ENCODE results near the gene PTPRK. TPM values are rescaled to one million over a fixed set of nuclear protein-coding genes. Genes with fewer than 3 reads are reported as not detected.

PTPRK gene
- polyA plus RNA-seq, 2 donors: 4.3 to 5.1 TPM

GRCh38 chr6:127950566-127951145 lies 569.7 kb downstream of the PTPRK start:
- H3K27ac ChIP-seq (ENCODE audit: low read depth in 2 of 2, low read length in 1 of 2): no peak overlapping the region
- no peak overlapping the region for H3K4me3 ChIP-seq (ENCODE audit: low read depth in 1 of 2, low read length in 2 of 2)
- H3K4me1 ChIP-seq (ENCODE audit: control insufficient read depth in 2 of 2, insufficient read depth in 2 of 2, low read length in 1 of 2): no peaks in the 10 kb centered on the region
- no peaks in the 10 kb centered on the region for H3K27me3 ChIP-seq (ENCODE audit: control insufficient read depth in 1 of 2, insufficient read depth in 2 of 2, low read length in 2 of 2)
- WGBS, 2 donors: 81 to 83% methylated on average over 8 of the region's 8 CpGs
- H3K36me3 ChIP-seq (ENCODE audit: control insufficient read depth in 2 of 2, insufficient read depth in 2 of 2, low read length in 1 of 2): no peaks in the 10 kb centered on the region
- no peaks in the 10 kb centered on the region for H3K9me3 ChIP-seq (ENCODE audit: control insufficient read depth in 2 of 2, insufficient read depth in 1 of 2, low read depth in 1 of 2, low read length in 1 of 2)

GRCh38 chr6:127949251-127949650 lies 571.1 kb downstream of the PTPRK start:
- no peaks in the 10 kb centered on the region for H3K9me3 ChIP-seq (ENCODE audit: control insufficient read depth in 2 of 2, insufficient read depth in 1 of 2, low read depth in 1 of 2, low read length in 1 of 2)
- H3K27me3 ChIP-seq (ENCODE audit: control insufficient read depth in 1 of 2, insufficient read depth in 2 of 2, low read length in 2 of 2): no peaks in the 10 kb centered on the region
- 91 to 94% methylated on average over 3 of the region's 3 CpGs for WGBS, 2 donors
- H3K4me1 ChIP-seq (ENCODE audit: control insufficient read depth in 2 of 2, insufficient read depth in 2 of 2, low read length in 1 of 2): no peaks in the 10 kb centered on the region
- H3K36me3 ChIP-seq (ENCODE audit: control insufficient read depth in 2 of 2, insufficient read depth in 2 of 2, low read length in 1 of 2): no peaks in the 10 kb centered on the region
- no peak overlapping the region for H3K4me3 ChIP-seq (ENCODE audit: low read depth in 1 of 2, low read length in 2 of 2)
- no peak overlapping the region for H3K27ac ChIP-seq (ENCODE audit: low read depth in 2 of 2, low read length in 1 of 2)

- no peaks in the 10 kb centered on the region for H3K9me3 ChIP-seq (ENCODE audit: control insufficient read depth in 2 of 2, insufficient read depth in 1 of 2, low read depth in 1 of 2, low read length in 1 of 2)
- no peak overlapping the region for H3K27ac ChIP-seq (ENCODE audit: low read depth in 2 of 2, low read length in 1 of 2)
- no peaks in the 10 kb centered on the region for H3K27me3 ChIP-seq (ENCODE audit: control insufficient read depth in 1 of 2, insufficient read depth in 2 of 2, low read length in 2 of 2)
- no peak overlapping the region for H3K4me3 ChIP-seq (ENCODE audit: low read depth in 1 of 2, low read length in 2 of 2)
- no peaks in the 10 kb centered on the region for H3K4me1 ChIP-seq (ENCODE audit: control insufficient read depth in 2 of 2, insufficient read depth in 2 of 2, low read length in 1 of 2)
- WGBS, 2 donors: 93 to 98% methylated on average over 2 of the region's 2 CpGs
- H3K36me3 ChIP-seq (ENCODE audit: control insufficient read depth in 2 of 2, insufficient read depth in 2 of 2, low read length in 1 of 2): no peaks in the 10 kb centered on the region
These were observed 574.0 kb downstream of the PTPRK start for GRCh38 chr6:127946388-127946787.

DNA sequence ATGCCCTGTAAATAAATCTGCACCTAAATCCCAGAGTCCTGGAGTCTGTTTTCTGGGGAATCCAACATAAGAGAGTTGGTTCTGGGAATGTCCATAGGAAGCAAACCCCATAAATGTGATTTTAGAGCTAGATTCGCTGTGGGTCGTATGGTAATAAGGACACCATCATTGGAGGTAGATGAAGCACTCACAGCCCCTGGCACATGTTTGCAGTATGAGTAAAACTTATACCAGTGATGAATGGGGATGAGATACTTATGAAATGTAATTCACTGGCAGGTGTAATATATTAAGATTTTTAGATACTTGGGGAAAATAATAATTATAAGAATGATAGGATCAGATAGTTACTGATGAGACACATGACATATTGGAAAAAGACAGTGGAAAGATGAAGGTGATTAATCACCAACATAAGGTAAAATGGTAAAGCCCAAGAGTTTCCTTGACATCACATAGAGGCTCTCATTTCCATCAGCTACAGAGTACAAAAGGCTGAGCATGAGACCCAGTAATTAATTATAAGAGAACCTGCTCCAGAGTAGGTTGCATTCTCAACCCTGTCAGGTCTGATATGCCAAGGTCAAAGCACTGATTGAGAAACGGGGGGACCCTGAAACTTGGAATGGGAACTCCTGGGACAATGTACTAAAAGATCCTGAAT lies 574.8 kb downstream of the PTPRK start:
- Histone ChIP-seq H3K4me3 (ENCODE audit: low read depth in 1 of 2, low read length in 2 of 2) (no peak overlapping the region), H3K27me3 (ENCODE audit: control insufficient read depth in 1 of 2, insufficient read depth in 2 of 2, low read length in 2 of 2) (no peaks in the 10 kb centered on the region), H3K36me3 (ENCODE audit: control insufficient read depth in 2 of 2, insufficient read depth in 2 of 2, low read length in 1 of 2) (no peaks in the 10 kb centered on the region), H3K4me1 (ENCODE audit: control insufficient read depth in 2 of 2, insufficient read depth in 2 of 2, low read length in 1 of 2) (no peaks in the 10 kb centered on the region), H3K9me3 (ENCODE audit: control insufficient read depth in 2 of 2, insufficient read depth in 1 of 2, low read depth in 1 of 2, low read length in 1 of 2) (no peaks in the 10 kb centered on the region), H3K27ac (ENCODE audit: low read depth in 2 of 2, low read length in 1 of 2) (no peak overlapping the region)
- WGBS, 2 donors: 89 to 92% methylated on average over 3 of the region's 3 CpGs

- H3K27ac ChIP-seq (ENCODE audit: low read depth in 2 of 2, low read length in 1 of 2): no peak overlapping the region
- 66 to 74% methylated on average over 5 of the region's 5 CpGs for WGBS, 2 donors
- no peaks in the 10 kb centered on the region for H3K9me3 ChIP-seq (ENCODE audit: control insufficient read depth in 2 of 2, insufficient read depth in 1 of 2, low read depth in 1 of 2, low read length in 1 of 2)
- no peaks in the 10 kb centered on the region for H3K4me1 ChIP-seq (ENCODE audit: control insufficient read depth in 2 of 2, insufficient read depth in 2 of 2, low read length in 1 of 2)
- no peaks in the 10 kb centered on the region for H3K36me3 ChIP-seq (ENCODE audit: control insufficient read depth in 2 of 2, insufficient read depth in 2 of 2, low read length in 1 of 2)
- H3K4me3 ChIP-seq (ENCODE audit: low read depth in 1 of 2, low read length in 2 of 2): no peak overlapping the region
- no peaks in the 10 kb centered on the region for H3K27me3 ChIP-seq (ENCODE audit: control insufficient read depth in 1 of 2, insufficient read depth in 2 of 2, low read length in 2 of 2)
These were observed 579.2 kb downstream of the PTPRK start for GRCh38 chr6:127941228-127941627.

DNA sequence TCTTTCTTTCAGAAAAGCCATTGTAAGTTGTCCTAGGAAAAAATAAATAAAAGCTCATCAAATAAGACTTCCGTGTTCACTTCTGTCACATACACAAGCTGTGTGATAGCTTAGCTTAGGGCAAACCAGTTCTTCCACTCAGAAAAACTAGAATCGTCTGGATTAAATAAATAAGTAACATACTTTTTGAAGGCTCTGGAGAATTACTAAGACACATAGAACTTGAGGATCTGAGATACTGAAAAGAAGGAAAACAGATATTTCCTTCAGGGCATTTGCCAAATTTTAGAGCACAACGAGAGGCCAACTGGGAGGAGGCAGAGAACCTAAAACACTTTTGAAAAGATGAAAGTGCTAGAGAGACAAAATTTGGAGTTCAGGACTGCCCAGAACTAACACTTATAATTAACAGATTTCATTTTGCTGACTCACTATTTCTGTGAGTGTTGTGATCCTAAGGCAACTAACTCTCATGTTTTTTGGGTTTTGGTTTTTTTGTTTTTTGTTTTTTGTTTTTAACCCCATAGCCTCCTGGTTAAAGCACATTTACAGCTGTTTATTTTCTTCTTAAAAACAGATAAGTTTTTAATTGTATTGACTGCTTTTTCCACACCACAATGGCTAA lies 580.8 kb downstream of the PTPRK start:
- H3K9me3 ChIP-seq (ENCODE audit: control insufficient read depth in 2 of 2, insufficient read depth in 1 of 2, low read depth in 1 of 2, low read length in 1 of 2): no peaks in the 10 kb centered on the region
- WGBS, 2 donors: 23 to 32% methylated on average over 3 of the region's 3 CpGs
- H3K4me1 ChIP-seq (ENCODE audit: control insufficient read depth in 2 of 2, insufficient read depth in 2 of 2, low read length in 1 of 2): no peaks in the 10 kb centered on the region
- no peaks in the 10 kb centered on the region for H3K27me3 ChIP-seq (ENCODE audit: control insufficient read depth in 1 of 2, insufficient read depth in 2 of 2, low read length in 2 of 2)
- H3K27ac ChIP-seq (ENCODE audit: low read depth in 2 of 2, low read length in 1 of 2): no peak overlapping the region
- no peak overlapping the region for H3K4me3 ChIP-seq (ENCODE audit: low read depth in 1 of 2, low read length in 2 of 2)
- H3K36me3 ChIP-seq (ENCODE audit: control insufficient read depth in 2 of 2, insufficient read depth in 2 of 2, low read length in 1 of 2): no peaks in the 10 kb centered on the region

DNA sequence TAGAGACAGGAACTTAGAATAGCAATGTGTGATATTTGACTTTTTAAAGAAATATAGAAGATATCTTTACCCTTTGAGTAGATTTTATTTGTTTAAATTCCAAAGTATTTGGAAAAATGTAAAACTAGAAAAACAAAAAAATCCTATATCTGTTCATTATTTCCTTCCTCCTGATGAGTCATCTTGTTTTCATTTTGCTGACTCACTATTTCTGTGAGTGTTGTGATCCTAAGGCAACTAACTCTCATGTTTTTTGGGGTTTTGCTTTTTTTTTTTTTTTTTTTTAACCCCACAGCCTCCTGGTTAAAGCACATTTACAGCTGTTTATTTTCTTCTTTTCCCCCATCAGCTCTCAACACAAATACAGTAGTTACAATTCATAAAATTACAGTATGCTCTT lies 581.7 kb downstream of the PTPRK start:
- H3K9me3 ChIP-seq (ENCODE audit: control insufficient read depth in 2 of 2, insufficient read depth in 1 of 2, low read depth in 1 of 2, low read length in 1 of 2): no peaks in the 10 kb centered on the region

DNA sequence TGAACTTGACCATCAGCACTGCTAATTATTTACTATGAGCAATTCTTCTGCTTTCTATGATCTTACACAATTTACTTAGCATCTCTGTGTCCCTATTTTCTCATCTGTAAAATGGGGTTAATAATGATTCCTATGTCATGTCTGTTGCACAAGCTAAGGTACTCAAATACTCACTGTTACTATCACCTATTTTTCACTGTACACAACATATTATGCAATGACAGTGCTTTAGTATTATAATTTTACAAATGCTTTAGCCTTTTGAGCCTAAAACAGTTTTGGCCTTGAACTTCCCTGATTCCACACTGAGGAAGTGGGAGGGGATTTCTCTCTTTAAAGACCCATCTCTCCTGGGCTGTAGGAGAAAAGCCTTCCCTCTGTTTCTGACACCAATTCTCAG lies 582.7 kb downstream of the PTPRK start:
- Histone ChIP-seq H3K4me1 (ENCODE audit: control insufficient read depth in 2 of 2, insufficient read depth in 2 of 2, low read length in 1 of 2) (no peaks in the 10 kb centered on the region), H3K4me3 (ENCODE audit: low read depth in 1 of 2, low read length in 2 of 2) (no peak overlapping the region), H3K36me3 (ENCODE audit: control insufficient read depth in 2 of 2, insufficient read depth in 2 of 2, low read length in 1 of 2) (no peaks in the 10 kb centered on the region), H3K9me3 (ENCODE audit: control insufficient read depth in 2 of 2, insufficient read depth in 1 of 2, low read depth in 1 of 2, low read length in 1 of 2) (peaks cover 1 to 2% of the 10 kb centered on the region in 2 donors), H3K27me3 (ENCODE audit: control insufficient read depth in 1 of 2, insufficient read depth in 2 of 2, low read length in 2 of 2) (no peaks in the 10 kb centered on the region), H3K27ac (ENCODE audit: low read depth in 2 of 2, low read length in 1 of 2) (no peak overlapping the region)

More for the DNA sequence above, 581.7 kb downstream of the PTPRK start:
- no peaks in the 10 kb centered on the region for H3K4me1 ChIP-seq (ENCODE audit: control insufficient read depth in 2 of 2, insufficient read depth in 2 of 2, low read length in 1 of 2)
- no peak overlapping the region for H3K4me3 ChIP-seq (ENCODE audit: low read depth in 1 of 2, low read length in 2 of 2)
- no peak overlapping the region for H3K27ac ChIP-seq (ENCODE audit: low read depth in 2 of 2, low read length in 1 of 2)
- no peaks in the 10 kb centered on the region for H3K36me3 ChIP-seq (ENCODE audit: control insufficient read depth in 2 of 2, insufficient read depth in 2 of 2, low read length in 1 of 2)
- no peaks in the 10 kb centered on the region for H3K27me3 ChIP-seq (ENCODE audit: control insufficient read depth in 1 of 2, insufficient read depth in 2 of 2, low read length in 2 of 2)

DNA sequence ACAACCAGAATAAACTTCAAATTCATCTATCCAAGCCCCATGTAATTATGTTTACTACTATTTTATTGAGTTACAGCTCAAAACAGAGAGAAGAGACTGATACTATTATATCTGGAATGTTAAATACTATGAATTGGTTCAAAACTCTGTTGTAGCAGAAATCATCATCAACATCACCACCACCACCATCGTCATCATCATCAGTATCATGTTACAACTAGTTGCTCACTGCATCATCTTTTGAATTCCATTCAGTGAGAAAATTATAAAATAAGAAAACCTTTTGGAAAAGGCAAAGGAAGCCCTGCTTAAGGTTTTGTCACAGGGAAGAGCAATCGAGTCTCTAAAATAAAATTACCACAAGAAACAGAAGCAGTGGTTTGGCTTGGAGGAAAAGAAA lies 583.3 kb downstream of the PTPRK start:
- no peak overlapping the region for H3K4me3 ChIP-seq (ENCODE audit: low read depth in 1 of 2, low read length in 2 of 2)
- H3K4me1 ChIP-seq (ENCODE audit: control insufficient read depth in 2 of 2, insufficient read depth in 2 of 2, low read length in 1 of 2): no peaks in the 10 kb centered on the region
- H3K27ac ChIP-seq (ENCODE audit: low read depth in 2 of 2, low read length in 1 of 2): no peak overlapping the region
- H3K9me3 ChIP-seq (ENCODE audit: control insufficient read depth in 2 of 2, insufficient read depth in 1 of 2, low read depth in 1 of 2, low read length in 1 of 2): peaks cover 4% of the 10 kb centered on the region in 2 donors
- H3K27me3 ChIP-seq (ENCODE audit: control insufficient read depth in 1 of 2, insufficient read depth in 2 of 2, low read length in 2 of 2): no peaks in the 10 kb centered on the region
- no peaks in the 10 kb centered on the region for H3K36me3 ChIP-seq (ENCODE audit: control insufficient read depth in 2 of 2, insufficient read depth in 2 of 2, low read length in 1 of 2)
- 66 to 74% methylated on average over 2 of the region's 2 CpGs for WGBS, 2 donors

- H3K27ac ChIP-seq (ENCODE audit: low read depth in 2 of 2, low read length in 1 of 2): no peak overlapping the region
- H3K4me3 ChIP-seq (ENCODE audit: low read depth in 1 of 2, low read length in 2 of 2): no peak overlapping the region
- no peaks in the 10 kb centered on the region for H3K27me3 ChIP-seq (ENCODE audit: control insufficient read depth in 1 of 2, insufficient read depth in 2 of 2, low read length in 2 of 2)
- peaks cover 4% of the 10 kb centered on the region in 2 donors for H3K9me3 ChIP-seq (ENCODE audit: control insufficient read depth in 2 of 2, insufficient read depth in 1 of 2, low read depth in 1 of 2, low read length in 1 of 2)
- WGBS, 2 donors: 71 to 82% methylated on average over 1 of the region's 1 CpG
- H3K36me3 ChIP-seq (ENCODE audit: control insufficient read depth in 2 of 2, insufficient read depth in 2 of 2, low read length in 1 of 2): no peaks in the 10 kb centered on the region
- no peaks in the 10 kb centered on the region for H3K4me1 ChIP-seq (ENCODE audit: control insufficient read depth in 2 of 2, insufficient read depth in 2 of 2, low read length in 1 of 2)
These were observed 585.4 kb downstream of the PTPRK start for GRCh38 chr6:127934956-127935355.

All from esophagus (tissue), 2 donors.